Stimulated activated CD4-positive, alpha-beta T cell treated with anti-CD3 and anti-CD28 coated beads, TNF-alpha, amount 100 ng/mL, for 24 hours (primary cell): ENCODE results near the gene DUSP2.

Experiments
- DNase-seq, 3 experiments: peaks; one replicate each; pipeline ENCODE4 v3.0.0-alpha.2; 2020; ENCODE audit warnings: low read depth in 3 of 3

Gene DUSP2

GRCh38 chr2:96102596-96103186 is 42.5 kb downstream of the DUSP2 start:
- no peak for DNase-seq

GRCh38 chr2:96100893-96101304 is 44.3 kb downstream of the DUSP2 start:
- DNase-seq = no peak

GRCh38 chr2:96099861-96100798 is 45.1 kb downstream of the DUSP2 start:
- DNase-seq = no peak

- DNase-seq = no peak
Measured at GRCh38 chr2:96098900-96099590, 46.2 kb downstream of the DUSP2 start.

GRCh38 chr2:96097951-96098823 is 47.1 kb downstream of the DUSP2 start:
- no peak for DNase-seq

- DNase-seq = no peak
Measured at GRCh38 chr2:96097441-96097840, 47.8 kb downstream of the DUSP2 start.

- DNase-seq = no peak
Measured at GRCh38 chr2:96095116-96095636, 50.1 kb downstream of the DUSP2 start.

- DNase-seq = no peak
Measured at GRCh38 chr2:96093528-96093927, 51.7 kb downstream of the DUSP2 start.
